Measurements from ENCODE around the gene RNF214. TPM values are rescaled to one million over a fixed set of nuclear protein-coding genes. Genes with fewer than 3 reads are reported as not detected.

The RNF214 gene
- total and polyA plus RNA-seq, 10 of the 15 experiments (the other 5 are each of a cell fraction or from before 2014, with no cell fraction given): 4.8 to 16.8 (median 10.5) TPM

DNA sequence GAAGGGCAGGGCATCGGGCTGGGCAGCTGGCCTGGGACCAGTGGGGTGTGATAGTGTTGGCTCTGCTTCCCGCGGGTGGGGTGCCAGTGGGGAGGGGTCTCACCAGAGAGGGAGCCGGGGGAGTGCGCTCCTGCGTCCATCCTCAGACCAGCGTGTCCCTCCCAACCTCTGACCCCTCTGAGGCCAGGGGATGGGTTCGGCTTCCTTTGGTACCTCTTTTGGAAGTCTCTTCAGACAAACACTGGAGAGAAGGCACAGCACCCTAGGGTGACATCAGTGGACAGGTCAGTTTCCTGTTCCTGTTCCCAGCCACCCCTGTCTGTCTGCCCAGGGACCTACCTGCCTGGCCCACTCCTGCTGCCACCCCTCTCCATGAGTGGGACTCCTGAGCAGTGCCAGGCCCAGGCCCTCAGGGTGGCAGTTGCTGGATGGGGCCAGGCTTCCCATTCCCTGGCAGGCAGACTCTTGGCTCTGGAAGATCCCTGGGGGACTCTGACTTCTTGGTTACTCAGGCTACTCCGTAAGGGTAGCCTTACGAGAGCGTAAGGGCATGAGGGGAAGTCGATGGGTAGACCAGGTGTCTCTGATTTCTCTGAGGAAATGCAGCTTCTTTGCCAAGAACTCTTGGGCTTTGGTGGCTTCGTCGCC, 30.7 kb upstream of the RNF214 start:
- ChIA-PET POLR2A (interaction anchor here (1.0 kb wide), 1 partner anchor 22 kb away, joined by 3 read pairs; no protein-coding TSS in a partner anchor), RAD21 (ENCODE audit: unreplicated experiment) (interaction anchor here (1.7 kb wide), 1 partner anchor 22 kb away, joined by 8 read pairs; no protein-coding TSS in a partner anchor), CTCF (interaction anchor here (1.4 to 3.2 kb wide), 3 partner anchors 21 to 25 kb away, joined by 3 to 16 read pairs (median 9); partner anchors contain the start of gene SIDT2), SMC1A (ENCODE audit: uncharacterized antibody, unreplicated experiment) (no interaction called here)
- H3K27ac ChIP-seq (ENCODE audit: control insufficient read depth, insufficient read depth): no peak overlapping the region
- no peaks in the 10 kb centered on the region for H3K27me3 ChIP-seq (replicated peaks in 1 of 2; ENCODE audit: control insufficient read depth in 2 of 2, insufficient read depth in 2 of 2, low read length in 1 of 2)
- ATAC-seq (no peak), DNase-seq (ENCODE audit: low read depth, low spot score) (no peak), FAIRE-seq (no peak)
- H3K9ac ChIP-seq (ENCODE audit: control insufficient read depth, insufficient read depth, low read length): no peak overlapping the region
- BruUV-seq (replicated peaks): no TSS peak
- no peaks in the 10 kb centered on the region for H3K79me2 ChIP-seq (ENCODE audit: control insufficient read depth, insufficient read depth, low read length)
- TF ChIP-seq TCF12 (IDR thresholded peaks at IDR 0.05; ENCODE audit: low read depth, low read length) (no peak), BACH1 (IDR thresholded peaks at IDR 0.05; ENCODE audit: borderline replicate concordance) (no peak), PML (IDR thresholded peaks at IDR 0.05; ENCODE audit: low read length) (no peak), POLR2A (IDR thresholded peaks at IDR 0.05; ENCODE audit: low read depth, low read length) (peak; percentile 38; the same call in 1 of the 2 replicates)
- no peaks in the 10 kb centered on the region for H4K20me1 ChIP-seq (ENCODE audit: control insufficient read depth, insufficient read depth)
- intact Hi-C loops (cut with micrococcal nuclease; ENCODE audit: unreplicated experiment): no loop called here
- peaks cover 0 to 4% of the 10 kb centered on the region in 2 experiments; a peak in 3 of 4 replicates for H3K36me3 ChIP-seq (ENCODE audit: control insufficient read depth in 2 of 2, insufficient read depth in 2 of 2, low read length in 1 of 2)
- H3K4me3 ChIP-seq: no peak overlapping the region
- H3K4me2 ChIP-seq (ENCODE audit: control insufficient read depth, insufficient read depth): no peak overlapping the region
- in situ Hi-C loops (cut with MboI): no loop called here
- 65% methylated on average over 13 of the region's 14 CpGs for WGBS (ENCODE audit: insufficient coverage, insufficient replicate concordance, low lambda C conversion rate, missing lambda C conversion rate)
- no peaks in the 10 kb centered on the region for H3K9me3 ChIP-seq (replicated peaks; ENCODE audit: control insufficient read depth, insufficient read depth, low read length)
- no peaks in the 10 kb centered on the region for H3K4me1 ChIP-seq (ENCODE audit: control insufficient read depth, insufficient read depth, low read length)
- H2AFZ ChIP-seq (ENCODE audit: control insufficient read depth, low read depth, low read length): no peak overlapping the region

DNA sequence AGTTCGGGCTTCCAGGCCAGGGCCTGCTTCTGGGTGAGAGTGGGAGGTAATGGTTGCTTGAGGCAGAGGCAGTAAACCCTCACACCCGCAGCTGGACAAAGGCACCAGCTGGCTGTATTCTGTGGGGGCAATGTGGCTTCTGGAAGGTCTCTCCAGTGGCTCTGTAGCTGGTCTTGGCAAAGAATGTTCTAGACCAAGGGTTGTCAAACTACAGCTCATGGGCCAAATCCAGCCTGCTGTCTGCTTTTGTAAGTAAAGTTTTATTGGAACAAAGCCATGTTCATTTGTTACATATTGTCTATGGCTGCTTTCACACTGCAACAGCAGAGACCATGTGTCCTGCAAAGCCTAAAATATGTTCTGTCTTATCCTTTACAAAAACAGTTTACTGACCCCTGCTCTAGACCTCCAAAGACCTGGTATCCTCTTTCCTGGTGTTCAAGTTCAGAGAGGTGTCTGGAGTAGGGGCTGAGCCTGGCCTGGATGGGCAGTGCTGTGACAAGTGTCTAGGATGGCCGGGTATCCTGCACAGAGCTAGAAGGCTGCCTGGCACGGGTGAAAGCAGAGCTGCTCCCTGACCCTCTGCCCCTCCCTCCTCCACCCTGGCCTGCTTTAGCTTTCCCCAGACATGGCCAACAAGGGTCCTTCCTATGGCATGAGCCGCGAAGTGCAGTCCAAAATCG, 29.9 kb upstream of the RNF214 start:
- Histone ChIP-seq H3K9me3 (replicated peaks; ENCODE audit: control insufficient read depth, insufficient read depth, low read length) (no peaks in the 10 kb centered on the region), H3K4me2 (ENCODE audit: control insufficient read depth, insufficient read depth) (no peak overlapping the region), H3K27ac (ENCODE audit: control insufficient read depth, insufficient read depth) (no peak overlapping the region), H3K9ac (ENCODE audit: control insufficient read depth, insufficient read depth, low read length) (no peak overlapping the region), H2AFZ (ENCODE audit: control insufficient read depth, low read depth, low read length) (no peak overlapping the region), H3K79me2 (ENCODE audit: control insufficient read depth, insufficient read depth, low read length) (no peaks in the 10 kb centered on the region), H4K20me1 (ENCODE audit: control insufficient read depth, insufficient read depth) (no peaks in the 10 kb centered on the region), H3K27me3 (replicated peaks in 1 of 2; ENCODE audit: control insufficient read depth in 2 of 2, insufficient read depth in 2 of 2, low read length in 1 of 2) (no peaks in the 10 kb centered on the region), H3K4me3 (no peak overlapping the region), H3K36me3 (ENCODE audit: control insufficient read depth in 2 of 2, insufficient read depth in 2 of 2, low read length in 1 of 2) (peaks cover 0 to 4% of the 10 kb centered on the region in 2 experiments; a peak in 3 of 4 replicates), H3K4me1 (ENCODE audit: control insufficient read depth, insufficient read depth, low read length) (no peaks in the 10 kb centered on the region)
- ChIA-PET SMC1A (ENCODE audit: uncharacterized antibody, unreplicated experiment) (interaction anchor here (0.7 kb wide), 1 partner anchor 9 kb away, joined by 4 read pairs; no protein-coding TSS in a partner anchor), CTCF (interaction anchor here (1.4 to 3.2 kb wide), 3 partner anchors 22 to 24 kb away, joined by 3 to 16 read pairs (median 9); partner anchors contain the start of gene SIDT2), POLR2A (interaction anchor here (1.0 kb wide), 1 partner anchor 23 kb away, joined by 3 read pairs; no protein-coding TSS in a partner anchor), RAD21 (ENCODE audit: unreplicated experiment) (interaction anchor here (1.7 kb wide), 1 partner anchor 23 kb away, joined by 8 read pairs; no protein-coding TSS in a partner anchor)
- intact Hi-C loops (cut with micrococcal nuclease; ENCODE audit: unreplicated experiment) (no loop called here), in situ Hi-C loops (cut with MboI) (no loop called here)
- WGBS (ENCODE audit: insufficient coverage, insufficient replicate concordance, low lambda C conversion rate, missing lambda C conversion rate): 100% methylated on average over 7 of the region's 7 CpGs
- TF ChIP-seq, protein P1, sequence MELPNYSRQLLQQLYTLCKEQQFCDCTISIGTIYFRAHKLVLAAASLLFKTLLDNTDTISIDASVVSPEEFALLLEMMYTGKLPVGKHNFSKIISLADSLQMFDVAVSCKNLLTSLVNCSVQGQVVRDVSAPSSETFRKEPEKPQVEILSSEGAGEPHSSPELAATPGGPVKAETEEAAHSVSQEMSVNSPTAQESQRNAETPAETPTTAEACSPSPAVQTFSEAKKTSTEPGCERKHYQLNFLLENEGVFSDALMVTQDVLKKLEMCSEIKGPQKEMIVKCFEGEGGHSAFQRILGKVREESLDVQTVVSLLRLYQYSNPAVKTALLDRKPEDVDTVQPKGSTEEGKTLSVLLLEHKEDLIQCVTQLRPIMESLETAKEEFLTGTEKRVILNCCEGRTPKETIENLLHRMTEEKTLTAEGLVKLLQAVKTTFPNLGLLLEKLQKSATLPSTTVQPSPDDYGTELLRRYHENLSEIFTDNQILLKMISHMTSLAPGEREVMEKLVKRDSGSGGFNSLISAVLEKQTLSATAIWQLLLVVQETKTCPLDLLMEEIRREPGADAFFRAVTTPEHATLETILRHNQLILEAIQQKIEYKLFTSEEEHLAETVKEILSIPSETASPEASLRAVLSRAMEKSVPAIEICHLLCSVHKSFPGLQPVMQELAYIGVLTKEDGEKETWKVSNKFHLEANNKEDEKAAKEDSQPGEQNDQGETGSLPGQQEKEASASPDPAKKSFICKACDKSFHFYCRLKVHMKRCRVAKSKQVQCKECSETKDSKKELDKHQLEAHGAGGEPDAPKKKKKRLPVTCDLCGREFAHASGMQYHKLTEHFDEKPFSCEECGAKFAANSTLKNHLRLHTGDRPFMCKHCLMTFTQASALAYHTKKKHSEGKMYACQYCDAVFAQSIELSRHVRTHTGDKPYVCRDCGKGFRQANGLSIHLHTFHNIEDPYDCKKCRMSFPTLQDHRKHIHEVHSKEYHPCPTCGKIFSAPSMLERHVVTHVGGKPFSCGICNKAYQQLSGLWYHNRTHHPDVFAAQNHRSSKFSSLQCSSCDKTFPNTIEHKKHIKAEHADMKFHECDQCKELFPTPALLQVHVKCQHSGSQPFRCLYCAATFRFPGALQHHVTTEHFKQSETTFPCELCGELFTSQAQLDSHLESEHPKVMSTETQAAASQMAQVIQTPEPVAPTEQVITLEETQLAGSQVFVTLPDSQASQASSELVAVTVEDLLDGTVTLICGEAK (IDR thresholded peaks at IDR 0.05; ENCODE audit: borderline replicate concordance): 0 out of 2 replicates have a peak, but pooled peaks have one; percentile 25
- TF ChIP-seq MEF2A (IDR thresholded peaks at IDR 0.05; ENCODE audit: insufficient read depth, low read depth, low read length): no peak
- FAIRE-seq (no peak), DNase-seq (ENCODE audit: low read depth, low spot score) (no peak), ATAC-seq (no peak)
- BruUV-seq (replicated peaks): no TSS peak
